ENCODE data around the gene SCYGR3. TPM values are rescaled to one million over a fixed set of nuclear protein-coding genes. Genes with fewer than 3 reads are reported as not detected.

Gene SCYGR3
- total RNA-seq, 2 experiments from 2014 or later = not detected

DNA sequence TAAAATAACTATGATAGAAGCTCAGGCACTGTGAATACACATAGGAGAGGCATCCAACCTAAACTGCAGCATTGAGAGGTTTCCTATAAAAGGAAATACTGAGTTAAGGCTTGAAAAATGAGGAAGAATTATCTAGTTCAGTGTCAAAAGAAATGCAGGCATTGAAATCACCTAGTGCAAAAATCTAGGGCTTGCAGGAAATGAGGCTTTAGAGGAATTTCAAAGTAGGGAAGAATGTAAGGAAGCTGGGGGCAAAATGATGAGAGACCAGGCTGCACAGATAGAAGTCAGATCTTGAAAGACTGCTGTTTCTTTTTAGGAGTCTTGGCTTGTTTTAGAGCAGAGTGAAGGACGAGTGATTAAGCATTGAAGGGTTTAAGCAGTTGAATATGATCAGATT lies 44.0 kb downstream of the SCYGR3 start:
- CTCF ChIA-PET = no interaction called here
- H3K4me1 Mint-ChIP-seq = no peaks in the 10 kb centered on the region
- H3K9me3 Mint-ChIP-seq = no peaks in the 10 kb centered on the region
- H3K36me3 Mint-ChIP-seq (ENCODE audit: low read depth) = peaks cover 3% of the 10 kb centered on the region
- H3K27ac Mint-ChIP-seq = no peak overlapping the region
- H3K4me3 Mint-ChIP-seq = no peak overlapping the region
- POLR2A ChIA-PET = no interaction called here
- no peak for DNase-seq
- H3K27me3 Mint-ChIP-seq = no peaks in the 10 kb centered on the region

DNA sequence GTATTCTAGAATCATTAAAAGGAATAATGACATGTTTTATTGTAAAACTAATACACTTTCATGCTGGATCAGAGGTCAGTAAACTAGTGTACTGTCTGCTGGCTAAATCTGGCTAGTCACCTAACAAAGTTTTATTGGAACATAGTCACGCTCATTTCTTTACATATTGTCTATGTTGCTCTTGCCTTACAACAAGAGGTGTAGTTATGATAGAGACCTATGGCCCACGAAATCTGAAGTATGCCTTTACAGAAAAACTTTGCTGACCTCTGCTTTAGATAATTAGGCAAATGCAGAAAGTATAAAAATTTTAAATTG lies 45.8 kb downstream of the SCYGR3 start:
- POLR2A ChIA-PET = no interaction called here
- Mint-ChIP-seq H3K36me3 (ENCODE audit: low read depth) (peaks cover 3% of the 10 kb centered on the region), H3K4me1 (no peaks in the 10 kb centered on the region), H3K27me3 (no peaks in the 10 kb centered on the region), H3K9me3 (no peaks in the 10 kb centered on the region), H3K27ac (no peak overlapping the region), H3K4me3 (no peak overlapping the region)
- CTCF ChIA-PET = no interaction called here
- no peak for DNase-seq

DNA sequence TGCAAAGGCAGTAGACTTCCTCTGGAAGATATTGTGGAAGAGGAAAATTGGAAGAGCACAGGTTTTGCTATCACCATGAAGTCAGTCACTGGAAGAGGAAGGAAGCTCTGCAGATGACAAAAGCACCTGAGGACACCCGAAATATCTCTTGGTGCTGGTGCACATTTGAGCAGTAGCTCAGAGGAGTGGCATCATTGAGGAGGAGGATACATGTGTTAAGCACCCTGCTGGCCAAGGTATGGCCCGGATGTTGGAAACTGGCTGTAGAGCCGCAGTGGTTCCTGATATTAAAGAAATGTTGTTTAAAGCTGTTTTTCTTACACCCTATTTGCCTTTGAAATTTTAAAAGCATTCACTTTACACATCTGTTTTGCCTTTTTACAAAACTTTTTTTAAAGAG lies 48.6 kb downstream of the SCYGR3 start:
- H3K9me3 Mint-ChIP-seq = no peaks in the 10 kb centered on the region
- H3K27ac Mint-ChIP-seq = no peak overlapping the region
- no peaks in the 10 kb centered on the region for H3K27me3 Mint-ChIP-seq
- no peak for DNase-seq
- no peak overlapping the region for H3K4me3 Mint-ChIP-seq
- CTCF ChIA-PET = no interaction called here
- H3K36me3 Mint-ChIP-seq (ENCODE audit: low read depth) = peaks cover 3% of the 10 kb centered on the region
- no peaks in the 10 kb centered on the region for H3K4me1 Mint-ChIP-seq
- POLR2A ChIA-PET = no interaction called here

DNA sequence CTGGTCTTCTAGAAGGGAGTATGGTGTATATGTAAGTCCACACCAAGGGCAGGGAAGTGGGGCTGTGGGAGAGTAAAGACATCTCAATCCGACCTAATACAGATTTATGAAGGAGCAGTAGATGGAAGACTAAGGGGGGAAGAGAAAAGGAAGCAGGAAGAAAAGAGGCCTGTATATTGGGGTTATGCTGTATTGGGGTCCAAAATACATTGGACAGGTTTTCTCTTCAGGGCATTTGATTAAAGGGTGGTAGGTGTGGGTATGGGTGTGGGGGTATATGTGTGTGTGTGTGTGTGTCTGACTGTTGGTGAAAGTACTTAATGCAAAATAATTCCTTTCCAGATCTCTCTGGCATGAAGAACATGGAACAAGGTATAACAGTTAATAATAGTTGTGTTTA lies 49.6 kb downstream of the SCYGR3 start:
- Mint-ChIP-seq H3K9me3 (no peaks in the 10 kb centered on the region), H3K4me1 (no peaks in the 10 kb centered on the region), H3K36me3 (ENCODE audit: low read depth) (peaks cover 5% of the 10 kb centered on the region), H3K4me3 (no peak overlapping the region), H3K27me3 (no peaks in the 10 kb centered on the region), H3K27ac (no peak overlapping the region)
- DNase-seq = no peak
- POLR2A ChIA-PET = no interaction called here
- CTCF ChIA-PET = no interaction called here

Other genes with a start within 250 kb of the SCYGR3 start
- not detected for gene TM4SF20, start 235.5 kb downstream of the SCYGR3 start, total RNA-seq
- gene SCYGR1, start 226.9 kb downstream of the SCYGR3 start, total RNA-seq = not detected
- gene AGFG1, start 142.7 kb downstream of the SCYGR3 start, total RNA-seq = 10 to 100 TPM; 59.7 to 64.0 TPM
- gene SCYGR2, start 15.9 kb downstream of the SCYGR3 start, total RNA-seq = not detected
- not detected for gene SCYGR4, start 2.7 kb upstream of the SCYGR3 start, total RNA-seq
- gene SCYGR5, start 52.0 kb upstream of the SCYGR3 start, total RNA-seq = not detected
- not detected for gene SLC19A3, start 103.2 kb upstream of the SCYGR3 start, total RNA-seq
- gene SCYGR6, start 109.9 kb upstream of the SCYGR3 start, total RNA-seq = not detected
- gene SCYGR7, start 113.5 kb upstream of the SCYGR3 start, total RNA-seq = not detected
- gene SCYGR8, start 131.1 kb upstream of the SCYGR3 start, total RNA-seq = not detected
- gene CCL20, start 199.0 kb upstream of the SCYGR3 start, total RNA-seq = 1 to 10 TPM; 3.6 to 4.7 TPM